Activated naive CD4-positive, alpha-beta T cell treated with anti-CD3 and anti-CD28 coated beads, Interleukin-2, amount 50 U/mL, for 72 hours (primary cell): ENCODE results near the gene NOTCH2NLA. TPM values are rescaled to one million over a fixed set of nuclear protein-coding genes. Genes with fewer than 3 reads are reported as not detected.
A peak's percentile ranks its signal among the peaks of the same experiment; 100 is the strongest.
"Not testable (repeated sequence)": the region's sequence is repeated elsewhere in the genome, so short reads cannot be mapped to it uniquely, and the experiment has no call there.

Experiments
- ATAC-seq, 2 donors: fragments of 150-1000 bp; cut with Tn5 transposase; 2 replicates each; pipeline ENCODE4 v1.10.0; 2021; ENCODE audit warnings: mild to moderate bottlenecking in 2 of 2, moderate library complexity in 2 of 2
- DNase-seq, 2 donors: peaks; one replicate each; pipeline ENCODE4 v3.0.0; 2021 to 2022; ENCODE audit warnings: low spot score in 2 of 2
- H3K27ac Mint-ChIP-seq, 2 donors: one replicate each; pipeline ENCODE4 v1.8.0; 2022; ENCODE audit warnings: mild to moderate bottlenecking in 2 of 2, mixed read lengths in 2 of 2
- H3K36me3 Mint-ChIP-seq, 2 donors: one replicate each; pipeline ENCODE4 v1.8.0; 2022; ENCODE audit warnings: mixed read lengths in 2 of 2
- H3K9me3 Mint-ChIP-seq, 2 donors: one replicate each; pipeline ENCODE4 v1.8.0; 2022; ENCODE audit warnings: mixed read lengths in 2 of 2
- total RNA-seq, 2 donors: library from RNA; stranded (reverse); gene quantifications; one replicate each; pipeline ENCODE4 v1.2.3, GENCODE V29; 2022

The NOTCH2NLA gene
- 10 to 100 TPM; 33.9 to 37.6 TPM for total RNA-seq

DNA sequence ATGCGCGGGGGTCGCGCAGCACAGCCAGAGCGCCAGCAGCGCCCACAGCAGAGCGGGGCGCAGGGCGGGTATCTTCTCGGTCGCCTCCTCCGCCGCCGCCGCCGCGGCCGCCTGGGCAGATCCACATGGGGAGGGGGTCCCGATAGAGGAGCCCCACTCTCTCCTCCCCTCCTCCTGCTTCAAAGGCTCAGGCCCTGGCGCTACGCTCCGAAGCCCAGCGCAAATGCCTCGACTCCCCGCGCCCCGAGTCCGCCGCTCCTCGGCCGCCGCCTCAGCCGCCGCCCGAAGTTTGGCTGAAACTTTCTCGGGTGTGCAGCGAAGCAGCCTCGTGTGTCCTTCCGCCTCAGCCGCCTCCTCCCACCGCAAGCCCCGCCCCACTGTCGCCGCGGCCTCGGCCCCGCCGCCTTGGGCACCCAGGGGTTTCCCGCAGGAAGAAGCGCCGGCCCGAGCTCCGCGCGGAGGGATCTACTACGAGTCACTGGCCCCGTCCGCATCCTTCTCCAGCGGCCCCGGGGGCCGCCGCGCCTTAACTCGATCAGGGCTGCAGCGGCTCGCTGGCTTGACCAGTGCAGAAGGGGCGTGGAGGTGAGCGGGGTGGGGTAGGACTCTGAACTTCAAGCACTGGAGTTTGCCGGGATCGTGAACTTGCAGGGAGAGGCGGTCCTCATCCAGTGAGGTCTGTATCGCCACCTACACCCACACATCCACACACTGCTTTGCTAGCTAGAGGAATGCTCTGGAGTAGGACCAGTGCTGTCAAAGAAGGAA lies at the start of gene NOTCH2NLA:
NOTCH2NLA (minus strand) TSS at position 312 of the 768 bp plus-strand sequence. CDS start 39,684 bp downstream, outside the sequence.
- H3K27ac Mint-ChIP-seq, H3K9me3 Mint-ChIP-seq, H3K36me3 Mint-ChIP-seq: not testable (repeated sequence)
- ATAC-seq (peak; percentile 83 to 86), DNase-seq (peak; percentile 63 to 77)

DNA sequence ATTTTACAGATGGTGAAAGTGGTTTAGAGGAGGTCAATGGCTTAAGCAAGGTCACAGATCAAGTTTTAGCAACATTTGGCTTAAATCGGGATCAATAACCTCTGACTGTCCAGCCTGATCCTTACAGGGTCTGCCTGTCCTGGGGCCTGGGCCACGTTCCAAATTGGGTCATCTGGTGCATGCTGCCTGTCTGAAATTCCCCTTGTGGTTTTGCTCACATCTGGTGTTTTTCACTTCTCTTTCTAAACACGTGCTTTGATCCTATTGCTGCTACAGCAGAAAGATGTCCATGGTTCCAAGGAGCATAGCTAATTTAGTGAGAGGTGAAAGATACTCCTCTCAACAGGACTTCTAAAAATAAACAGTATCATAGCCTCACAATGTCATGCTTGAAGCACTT lies 49.5 kb upstream of the NOTCH2NLA start:
- not testable (repeated sequence) for H3K9me3 Mint-ChIP-seq, H3K36me3 Mint-ChIP-seq, H3K27ac Mint-ChIP-seq, DNase-seq
- ATAC-seq, result peak in 1 of 2 donors; percentile 46

DNA sequence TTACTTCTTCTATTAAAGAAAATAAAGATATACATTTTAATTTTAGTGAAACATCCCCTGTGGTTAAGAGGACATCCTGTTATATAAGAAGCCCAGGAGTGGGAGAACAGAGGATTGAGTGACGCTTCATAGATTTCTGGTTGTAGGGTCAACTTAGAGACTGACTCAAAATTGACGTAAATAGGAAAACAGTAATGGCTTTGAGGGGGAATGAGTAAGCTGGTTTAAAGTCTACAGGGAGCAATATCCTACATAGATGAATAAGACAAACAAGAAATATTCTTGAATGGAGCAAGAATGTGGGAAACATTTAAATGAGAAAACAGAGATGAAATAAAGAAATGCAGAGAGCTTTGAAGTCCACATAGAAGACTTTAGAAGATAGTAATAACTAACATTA lies 48.3 kb upstream of the NOTCH2NLA start:
- H3K27ac Mint-ChIP-seq, H3K36me3 Mint-ChIP-seq, ATAC-seq: not testable (repeated sequence)

DNA sequence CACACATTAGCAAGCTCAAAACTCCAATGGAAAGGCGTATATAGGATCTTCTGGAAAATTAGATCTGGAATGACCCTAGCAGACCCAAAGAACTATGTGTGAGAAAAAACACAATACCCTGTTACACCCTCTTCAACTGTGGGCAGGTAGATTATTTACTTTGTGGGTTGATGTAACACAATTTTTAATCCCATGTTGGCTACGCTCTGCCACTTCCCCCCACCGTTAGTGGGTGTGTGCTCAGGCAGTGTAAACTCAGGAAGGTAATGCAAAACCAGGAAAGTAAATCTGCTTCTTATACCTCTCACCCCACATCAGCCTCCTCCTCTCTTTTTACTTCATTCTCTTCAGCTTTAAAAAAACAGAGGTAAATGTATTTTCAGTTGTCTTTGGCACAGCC lies 45.3 kb upstream of the NOTCH2NLA start:
- not testable (repeated sequence) for DNase-seq, H3K27ac Mint-ChIP-seq, ATAC-seq

More for the DNA sequence above, 48.3 kb upstream of the NOTCH2NLA start:
- not testable (repeated sequence) for DNase-seq, H3K9me3 Mint-ChIP-seq

DNA sequence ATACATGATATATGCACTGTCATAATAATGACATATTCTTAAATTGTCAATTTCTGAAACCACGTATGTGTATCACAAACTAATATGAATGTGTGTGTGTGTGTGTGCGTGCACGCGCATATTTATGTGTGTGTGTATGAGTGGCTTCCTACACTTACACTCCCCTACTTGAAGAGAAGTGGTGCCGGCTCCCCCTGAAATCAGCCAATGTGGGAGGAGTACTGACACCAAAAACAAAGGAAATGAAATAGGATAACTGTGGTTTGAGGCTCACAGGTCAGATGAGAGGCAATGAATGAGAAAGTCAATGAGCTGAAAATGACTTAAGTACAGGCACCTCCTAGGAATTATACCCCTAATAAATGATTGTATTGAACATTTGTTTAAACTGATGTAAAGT lies 44.4 kb upstream of the NOTCH2NLA start:
- H3K27ac Mint-ChIP-seq, ATAC-seq: not testable (repeated sequence)

More for the DNA sequence above, 45.3 kb upstream of the NOTCH2NLA start:
- H3K36me3 Mint-ChIP-seq, H3K9me3 Mint-ChIP-seq: not testable (repeated sequence)

DNA sequence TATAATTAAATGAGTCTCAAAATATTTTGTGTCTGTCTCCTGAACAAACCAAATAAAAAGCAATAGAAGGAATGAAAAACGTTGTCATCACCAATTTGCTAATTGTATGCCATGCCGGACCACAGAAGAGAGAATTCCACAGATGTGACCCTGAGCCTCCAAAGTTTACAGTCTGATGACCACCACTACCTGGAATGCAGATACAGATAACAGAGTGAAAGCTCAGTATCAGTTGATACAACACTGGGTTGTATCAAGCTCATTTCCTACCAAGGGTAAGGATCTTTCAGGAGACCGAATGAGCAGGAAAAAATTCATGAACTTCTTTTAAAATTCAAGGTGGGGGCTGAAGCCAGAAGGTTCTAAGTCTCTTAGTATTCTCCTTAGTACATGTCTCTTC lies 43.9 kb upstream of the NOTCH2NLA start:
- not testable (repeated sequence) for H3K27ac Mint-ChIP-seq, H3K36me3 Mint-ChIP-seq, ATAC-seq, DNase-seq, H3K9me3 Mint-ChIP-seq

More for the DNA sequence above, 44.4 kb upstream of the NOTCH2NLA start:
- not testable (repeated sequence) for H3K9me3 Mint-ChIP-seq, H3K36me3 Mint-ChIP-seq, DNase-seq

DNA sequence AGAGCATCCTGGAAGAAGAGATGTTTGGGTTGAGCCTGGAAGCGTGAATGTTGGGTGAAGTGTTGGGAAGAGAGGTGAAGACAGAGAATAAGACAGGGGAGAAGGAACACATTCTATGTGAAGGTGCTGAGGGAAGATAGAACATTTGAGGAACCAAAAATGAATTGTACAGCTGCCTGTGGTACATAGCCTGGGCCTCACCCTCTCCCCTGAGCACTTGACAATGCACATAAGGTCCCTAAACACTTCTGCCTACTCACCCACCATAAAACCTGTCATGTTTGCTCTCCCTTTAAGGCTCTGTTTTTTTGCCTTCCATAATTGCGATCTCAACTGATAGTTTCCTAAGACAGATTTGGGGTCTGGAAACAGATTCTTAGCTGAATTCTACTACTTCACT lies 43.2 kb upstream of the NOTCH2NLA start:
- not testable (repeated sequence) for H3K9me3 Mint-ChIP-seq, H3K27ac Mint-ChIP-seq, ATAC-seq, DNase-seq, H3K36me3 Mint-ChIP-seq

DNA sequence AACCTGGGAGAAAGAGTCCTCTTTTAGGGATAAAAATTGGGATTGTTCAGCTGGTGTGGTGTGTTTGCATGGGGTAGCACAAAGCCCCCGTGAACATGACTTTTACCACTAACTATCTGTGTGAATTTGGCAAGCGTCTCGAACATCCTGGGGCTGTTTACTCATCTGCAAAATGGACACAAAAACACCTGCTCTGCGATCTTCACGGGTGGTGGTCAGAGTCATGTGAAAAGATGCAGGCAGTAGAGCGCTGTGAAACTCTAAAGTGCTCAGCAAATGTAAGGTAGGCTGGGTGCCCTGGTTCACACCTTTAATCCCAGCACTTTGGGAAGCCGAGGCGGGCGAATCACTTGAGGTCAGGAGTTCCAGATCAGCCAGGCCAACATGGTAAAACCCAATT lies 41.3 kb upstream of the NOTCH2NLA start:
- not testable (repeated sequence) for ATAC-seq, H3K36me3 Mint-ChIP-seq, H3K27ac Mint-ChIP-seq, DNase-seq, H3K9me3 Mint-ChIP-seq

DNA sequence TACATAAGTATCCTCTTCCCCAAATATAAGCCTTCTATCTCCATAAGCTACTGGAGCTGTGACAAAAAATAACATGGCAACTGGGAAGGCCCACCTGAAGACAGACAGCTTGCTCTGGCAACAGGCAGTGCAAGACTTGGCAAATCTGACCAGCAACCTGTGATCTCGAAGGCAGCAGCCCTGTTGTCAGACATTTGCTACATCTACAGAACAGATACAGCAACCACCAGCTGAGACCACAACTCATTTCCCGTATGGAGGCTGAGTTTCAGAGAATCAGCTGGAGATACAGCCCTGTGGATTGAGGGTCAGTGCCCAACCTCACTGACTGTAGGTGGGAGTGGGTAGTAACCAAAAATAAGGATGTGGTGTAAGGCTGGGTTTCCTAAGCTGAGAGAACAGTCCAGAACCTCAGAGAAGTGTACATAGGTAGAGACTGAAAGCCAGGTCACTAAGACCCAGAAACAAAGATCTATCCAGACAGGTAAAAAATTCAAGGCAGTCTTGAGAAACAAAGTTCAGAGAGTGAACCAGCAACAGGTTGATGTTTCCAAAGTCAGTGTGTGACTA lies 37.4 kb upstream of the NOTCH2NLA start:
- not testable (repeated sequence) for H3K36me3 Mint-ChIP-seq, DNase-seq, H3K9me3 Mint-ChIP-seq, H3K27ac Mint-ChIP-seq
- ATAC-seq, result peak; percentile 32 to 45

DNA sequence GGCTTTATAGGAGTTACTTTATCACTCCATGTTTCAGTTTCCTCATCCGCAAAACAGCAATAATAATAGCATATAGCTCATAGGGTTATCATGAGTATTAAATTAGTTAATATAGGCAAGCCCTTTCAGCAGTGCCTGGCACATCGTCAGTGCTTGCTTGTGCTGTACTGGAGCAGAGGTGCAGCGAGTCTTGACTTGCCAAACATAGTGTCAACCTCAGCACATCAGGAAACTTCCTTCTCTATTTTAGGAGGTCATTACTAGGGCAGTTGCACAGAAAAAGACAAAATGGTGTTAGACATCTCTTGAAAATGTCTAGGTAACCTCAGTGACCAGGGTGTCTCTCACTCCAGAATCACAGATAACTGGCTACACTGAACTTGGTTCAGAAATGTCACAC lies 35.9 kb upstream of the NOTCH2NLA start:
- H3K36me3 Mint-ChIP-seq, DNase-seq, ATAC-seq, H3K27ac Mint-ChIP-seq, H3K9me3 Mint-ChIP-seq: not testable (repeated sequence)

DNA sequence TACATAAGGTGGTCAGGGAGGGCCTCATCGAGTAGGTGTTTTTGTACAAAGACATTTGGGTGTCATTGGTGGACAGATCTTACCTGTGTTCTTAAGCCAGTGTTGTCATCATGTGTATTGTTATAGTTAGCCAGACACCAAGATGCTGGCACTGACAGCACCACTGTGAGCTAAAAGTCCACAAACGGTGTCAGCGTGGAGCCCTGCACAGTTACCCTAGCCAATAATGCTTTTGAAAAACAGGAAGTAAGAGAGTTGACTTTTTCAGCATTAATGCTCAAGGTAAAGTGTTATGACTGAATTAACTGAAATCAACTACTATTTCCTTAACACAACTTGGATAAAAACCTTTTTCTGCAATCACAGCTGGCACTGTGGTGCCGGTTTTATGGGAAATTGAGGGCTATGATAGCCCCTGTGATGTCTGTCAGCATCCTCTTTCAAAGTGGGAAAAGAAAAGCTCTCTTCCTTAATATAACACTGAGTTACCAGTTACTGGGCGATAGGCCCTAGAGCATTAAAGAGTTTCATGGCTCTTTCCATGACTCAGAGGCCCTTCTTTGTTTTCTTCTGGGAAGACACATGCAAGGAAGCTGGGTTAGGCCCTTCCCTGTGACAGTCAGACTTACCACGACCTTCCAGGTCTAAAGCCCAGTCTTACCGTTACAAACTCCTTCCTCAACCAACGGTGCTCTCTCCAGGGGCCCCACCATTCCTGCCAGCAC lies 31.3 kb upstream of the NOTCH2NLA start:
- peak in 1 of 2 donors; percentile 70 for ATAC-seq
- not testable (repeated sequence) for H3K27ac Mint-ChIP-seq, H3K36me3 Mint-ChIP-seq, DNase-seq, H3K9me3 Mint-ChIP-seq

DNA sequence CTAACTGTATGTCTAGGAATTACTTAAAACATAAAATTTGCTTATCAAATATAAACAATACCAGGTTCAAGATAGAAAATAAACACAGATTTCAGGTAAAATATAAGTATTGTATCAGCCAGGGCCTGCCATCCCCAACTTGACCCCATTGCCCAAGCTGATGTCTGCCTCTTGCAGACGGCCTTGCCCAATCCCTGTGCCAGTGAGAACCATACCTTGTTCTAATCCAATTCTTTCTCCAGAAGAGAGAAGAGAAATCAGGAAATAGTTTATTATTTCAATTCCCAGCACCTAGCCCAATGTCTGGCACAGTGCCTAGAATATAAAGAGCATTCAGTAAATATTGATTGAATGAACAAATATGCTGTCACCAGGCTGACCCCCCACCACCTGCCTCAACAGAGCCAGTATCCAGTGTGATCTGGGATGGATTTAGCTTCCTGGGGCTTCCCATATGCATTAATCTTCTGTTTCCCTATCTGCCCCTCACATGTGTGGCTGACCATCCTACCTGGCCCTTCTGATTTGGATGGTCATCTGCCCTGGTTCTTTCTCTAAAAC lies 29.3 kb upstream of the NOTCH2NLA start:
- H3K36me3 Mint-ChIP-seq, DNase-seq, ATAC-seq, H3K9me3 Mint-ChIP-seq, H3K27ac Mint-ChIP-seq: not testable (repeated sequence)

DNA sequence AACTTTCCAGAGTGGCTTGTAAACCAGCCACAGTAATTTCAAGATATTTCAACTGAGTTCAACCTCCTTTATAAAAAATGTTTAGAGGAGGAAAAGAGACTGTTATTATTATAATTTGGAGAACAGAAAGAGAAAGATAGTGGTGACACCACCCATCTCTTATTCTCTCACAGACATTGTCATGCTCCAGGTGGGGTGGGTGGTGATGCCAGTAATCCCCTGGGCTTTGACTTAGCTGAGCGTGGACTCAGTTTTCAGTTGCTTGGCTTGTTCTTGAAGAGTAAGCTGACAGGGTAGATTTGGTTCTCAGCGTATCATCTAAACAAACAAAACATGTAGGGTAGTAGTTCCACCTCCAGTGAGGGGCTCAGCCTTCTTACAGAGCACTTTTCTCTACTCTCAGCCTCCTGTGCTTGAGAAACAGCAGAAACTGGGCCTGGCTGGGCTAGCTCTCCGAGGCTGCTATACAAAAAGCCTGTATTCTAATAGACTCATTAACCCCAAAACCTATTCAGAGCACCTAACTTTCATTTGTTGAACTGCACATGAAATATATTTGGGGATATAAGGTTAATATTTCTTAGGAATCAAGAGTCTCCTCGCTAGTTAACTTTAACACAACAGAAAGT lies 25.9 kb upstream of the NOTCH2NLA start:
- not testable (repeated sequence) for H3K9me3 Mint-ChIP-seq, ATAC-seq, H3K27ac Mint-ChIP-seq, DNase-seq, H3K36me3 Mint-ChIP-seq

DNA sequence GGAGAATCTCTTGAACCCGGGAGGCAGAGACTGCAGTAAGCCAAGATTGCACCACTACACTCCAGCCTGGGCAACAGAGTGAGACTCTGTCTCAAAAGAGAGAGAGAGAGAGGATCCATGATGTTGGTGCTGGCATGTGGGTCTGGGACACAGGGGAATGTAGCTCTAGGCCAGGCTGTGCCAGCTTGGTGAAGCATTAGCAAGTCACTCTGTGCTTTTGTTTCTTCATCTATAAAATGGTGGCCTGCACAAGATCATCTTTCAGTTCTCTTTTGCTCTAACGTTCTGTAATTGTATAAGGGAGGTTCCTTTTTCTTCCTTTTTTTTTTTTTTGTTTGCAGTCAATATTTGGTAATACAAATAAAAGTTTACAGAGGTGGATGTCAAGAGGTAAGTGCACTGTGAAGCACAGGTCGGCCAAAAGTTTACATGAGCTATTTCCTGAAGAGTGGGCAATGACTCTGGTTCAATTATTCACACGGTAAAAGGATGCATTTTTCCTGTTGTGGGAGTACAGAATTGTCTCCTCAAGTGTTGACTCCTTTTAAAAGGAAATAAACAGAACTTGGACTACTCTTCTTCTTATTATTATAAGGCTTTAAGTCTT lies 24.5 kb upstream of the NOTCH2NLA start:
- not testable (repeated sequence) for ATAC-seq

DNA sequence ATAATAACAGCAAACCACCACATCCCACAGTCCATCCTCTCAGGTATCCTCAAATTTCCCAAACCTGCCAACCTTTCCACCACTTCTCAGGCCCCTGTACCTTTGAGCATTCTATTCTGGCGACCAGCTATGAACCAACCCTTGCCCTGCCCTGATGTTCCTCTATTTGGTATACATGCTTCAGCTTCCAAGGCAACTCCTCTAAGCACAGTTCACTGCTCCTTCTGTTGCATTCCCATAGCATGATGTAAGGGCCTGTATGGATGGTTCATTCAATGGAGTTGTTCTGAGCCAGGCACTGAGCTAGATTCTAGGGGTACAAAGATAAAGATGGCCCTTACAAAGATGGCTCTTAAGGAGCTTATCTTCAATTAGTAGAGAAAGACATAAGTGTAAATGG lies 22.7 kb upstream of the NOTCH2NLA start:
- not testable (repeated sequence) for H3K27ac Mint-ChIP-seq, H3K36me3 Mint-ChIP-seq, H3K9me3 Mint-ChIP-seq, DNase-seq, ATAC-seq

More for the DNA sequence above, 24.5 kb upstream of the NOTCH2NLA start:
- not testable (repeated sequence) for H3K36me3 Mint-ChIP-seq, H3K27ac Mint-ChIP-seq, DNase-seq, H3K9me3 Mint-ChIP-seq

DNA sequence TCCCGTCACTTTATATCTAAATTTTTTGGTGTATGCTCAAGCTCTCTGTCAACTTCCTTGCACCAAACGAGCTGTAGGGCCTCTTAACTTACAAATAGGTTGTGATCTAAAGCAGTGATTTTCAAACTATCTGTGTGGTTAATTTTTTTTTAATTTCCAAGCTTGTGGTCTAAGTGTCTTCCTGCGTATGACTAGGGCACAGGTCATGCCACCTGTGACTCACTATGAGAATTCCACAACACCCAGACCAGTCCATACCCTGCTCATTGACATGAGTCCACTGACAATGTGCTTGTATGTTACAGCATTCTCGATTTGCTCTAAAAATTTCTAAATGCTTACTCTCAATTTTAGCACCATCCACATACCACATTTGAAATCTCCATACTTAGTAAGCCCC lies 19.8 kb upstream of the NOTCH2NLA start:
- not testable (repeated sequence) for H3K36me3 Mint-ChIP-seq, H3K27ac Mint-ChIP-seq, H3K9me3 Mint-ChIP-seq, DNase-seq
- ATAC-seq, result peak; percentile 85 to 99
